G401 (cell line): ENCODE measurements around the gene AGAP1. TPM values are rescaled to one million over a fixed set of nuclear protein-coding genes. Genes with fewer than 3 reads are reported as not detected.
A peak's percentile ranks its signal among the peaks of the same experiment; 100 is the strongest.

ENCODE experiments used
- DNase-seq: peaks from one replicate; pipeline ENCODE4 v3.0.0-alpha.2; 2015; ENCODE audit warnings: low spot score
- in situ Hi-C: cut with HindIII; loops from 2 replicates; pipeline ENCODE4 v1.10.0; 2016; ENCODE audit warnings: low sequenced_read_pairs, mixed read lengths
- total RNA-seq: library from RNA; depleted of rRNA; stranded (reverse); fragments of >200 nt; shearing (Covaris generic); gene quantifications from 2 replicates; pipeline ENCODE4 v1.2.3, GENCODE V29; 2014

Gene AGAP1
- total RNA-seq, 1 experiment from 2014 or later: 14.4 TPM

- no peak for DNase-seq
- in situ Hi-C loops: no loop called here
Measured at GRCh38 chr2:236157815-236158498, 664.1 kb downstream of the AGAP1 start.

GRCh38 chr2:236158969-236159777 lies 665.3 kb downstream of the AGAP1 start:
- no peak for DNase-seq
- in situ Hi-C loops: no loop called here

GRCh38 chr2:236159778-236160170 lies 665.9 kb downstream of the AGAP1 start:
- in situ Hi-C loops: no loop called here
- no peak for DNase-seq

- DNase-seq: no peak
- in situ Hi-C loops: no loop called here
Measured at GRCh38 chr2:236160366-236161081, 666.7 kb downstream of the AGAP1 start.

- in situ Hi-C loops: no loop called here
- DNase-seq: no peak
Measured at GRCh38 chr2:236161082-236161462, 667.2 kb downstream of the AGAP1 start.

- in situ Hi-C loops: no loop called here
- DNase-seq: no peak
Measured at GRCh38 chr2:236161531-236161930, 667.7 kb downstream of the AGAP1 start.

GRCh38 chr2:236162031-236162845 lies 668.4 kb downstream of the AGAP1 start:
- DNase-seq: no peak

GRCh38 chr2:236162882-236163470 lies 669.1 kb downstream of the AGAP1 start:
- in situ Hi-C loops: no loop called here
- no peak for DNase-seq

More at GRCh38 chr2:236162031-236162845, 668.4 kb downstream of the AGAP1 start:
- in situ Hi-C loops: no loop called here

- in situ Hi-C loops: no loop called here
- DNase-seq: no peak
Measured at GRCh38 chr2:236163471-236164200, 669.8 kb downstream of the AGAP1 start.

- peak; percentile 24 for DNase-seq
- in situ Hi-C loops: no loop called here
Measured at GRCh38 chr2:236164201-236164924, 670.5 kb downstream of the AGAP1 start.

GRCh38 chr2:236164925-236165841 lies 671.3 kb downstream of the AGAP1 start:
- in situ Hi-C loops: no loop called here
- DNase-seq: no peak

GRCh38 chr2:236165842-236166795 lies 672.3 kb downstream of the AGAP1 start:
- no peak for DNase-seq
- in situ Hi-C loops: no loop called here

GRCh38 chr2:236166796-236167296 lies 673.0 kb downstream of the AGAP1 start:
- in situ Hi-C loops: no loop called here
- no peak for DNase-seq

GRCh38 chr2:236167297-236168109 lies 673.7 kb downstream of the AGAP1 start:
- peak; percentile 31 for DNase-seq
- in situ Hi-C loops: no loop called here
